RPMI7951 (cell line): ENCODE measurements around the gene F8A3. TPM values are rescaled to one million over a fixed set of nuclear protein-coding genes. Genes with fewer than 3 reads are reported as not detected.
"Not testable (repeated sequence)": the region's sequence is repeated elsewhere in the genome, so short reads cannot be mapped to it uniquely, and the experiment has no call there.

Experiments
- DNase-seq: peaks from one replicate; pipeline ENCODE4 v3.0.0-alpha.2; 2012; ENCODE audit warnings: low read depth
- total RNA-seq: library from RNA; depleted of rRNA; stranded (reverse); fragments of >200 nt; shearing (Covaris generic); gene quantifications from 2 replicates; pipeline ENCODE4 v1.2.3, GENCODE V29; 2014; rRNA removed

F8A3 gene
- total RNA-seq = 1.1 and 1.5 TPM in 2 replicates

DNA sequence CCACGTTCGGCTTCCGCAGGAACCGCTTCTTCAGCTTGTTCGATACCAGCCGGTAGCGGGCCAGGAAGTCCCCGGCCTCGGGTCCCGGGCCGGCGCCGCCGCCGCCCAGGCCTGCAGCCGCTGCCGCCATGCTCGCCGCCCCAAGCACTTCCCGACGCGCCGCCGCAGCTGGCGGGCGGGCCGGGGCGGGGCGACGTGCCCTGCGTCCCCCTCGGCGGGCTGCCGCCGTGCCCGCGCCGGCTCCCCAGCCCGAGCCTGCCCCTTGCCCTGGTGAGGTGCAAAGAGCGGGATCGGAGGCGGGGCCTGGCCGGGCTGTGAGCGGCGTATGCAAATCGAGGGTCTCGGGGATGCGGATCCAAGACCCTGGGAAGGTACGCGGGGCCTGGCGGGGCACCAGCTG lies at the start of gene F8A3:
TSS of gene F8A3 (minus strand) at position 150 of the 400 bp plus-strand sequence. CDS start at position 130, 20 bp downstream.
- DNase-seq = not testable (repeated sequence)

DNA sequence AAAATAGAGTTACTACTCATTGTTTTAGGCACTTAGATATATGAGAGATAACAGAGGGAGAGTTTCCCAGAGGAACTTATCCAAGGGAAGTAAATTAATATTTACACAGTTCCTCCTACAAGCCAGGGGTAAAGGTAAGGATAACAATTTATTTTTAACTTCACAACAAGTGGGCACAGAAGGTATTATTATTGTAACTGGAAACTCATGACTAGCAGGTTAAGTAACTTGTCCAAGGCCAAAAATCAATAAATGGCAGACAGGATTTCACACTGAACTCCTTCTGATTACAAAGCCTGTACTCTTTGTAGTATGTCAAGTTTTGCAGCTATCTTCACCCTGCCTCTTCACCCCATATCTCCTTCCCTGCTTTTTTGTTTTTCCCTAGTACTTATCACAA lies 46.9 kb upstream of the F8A3 start:
- no peak for DNase-seq

DNA sequence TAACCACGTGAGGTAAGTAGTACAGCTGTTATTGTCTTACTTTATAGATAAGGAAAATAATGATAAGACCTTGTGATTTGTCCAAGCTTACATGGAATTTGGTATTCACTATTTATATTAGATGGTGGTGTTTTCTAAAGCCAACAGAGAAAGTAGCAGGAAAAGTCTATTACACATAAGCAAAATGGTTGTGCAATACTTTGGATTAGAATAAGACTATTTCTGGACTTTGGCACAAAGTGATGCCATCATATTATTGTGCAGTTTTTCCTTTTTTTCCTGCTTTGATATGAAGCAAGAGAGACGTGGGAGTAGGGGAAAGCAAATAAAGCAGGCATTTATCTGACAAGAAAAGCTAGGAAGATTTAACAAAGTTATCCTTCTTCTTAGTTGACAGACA lies 36.7 kb upstream of the F8A3 start:
- DNase-seq = not testable (repeated sequence)

DNA sequence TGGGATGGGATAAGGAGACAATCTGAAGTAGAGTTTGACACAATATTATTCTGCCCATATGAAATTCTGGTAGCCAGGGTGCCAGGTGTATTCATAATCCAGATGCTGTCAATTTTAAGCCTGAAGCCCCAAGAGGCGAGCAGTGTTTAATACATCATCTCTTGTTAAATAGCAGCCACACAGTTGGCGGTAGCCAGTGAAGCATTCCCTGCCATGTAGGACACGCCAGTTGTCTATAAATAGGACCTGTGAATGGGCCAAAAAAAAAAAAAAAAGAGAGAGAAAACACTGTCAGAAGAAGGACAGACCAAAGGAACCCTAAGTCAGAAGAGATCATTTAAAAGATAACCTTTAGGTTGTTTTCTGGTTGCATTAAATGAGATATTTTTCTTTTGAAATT lies 33.0 kb upstream of the F8A3 start:
- not testable (repeated sequence) for DNase-seq

DNA sequence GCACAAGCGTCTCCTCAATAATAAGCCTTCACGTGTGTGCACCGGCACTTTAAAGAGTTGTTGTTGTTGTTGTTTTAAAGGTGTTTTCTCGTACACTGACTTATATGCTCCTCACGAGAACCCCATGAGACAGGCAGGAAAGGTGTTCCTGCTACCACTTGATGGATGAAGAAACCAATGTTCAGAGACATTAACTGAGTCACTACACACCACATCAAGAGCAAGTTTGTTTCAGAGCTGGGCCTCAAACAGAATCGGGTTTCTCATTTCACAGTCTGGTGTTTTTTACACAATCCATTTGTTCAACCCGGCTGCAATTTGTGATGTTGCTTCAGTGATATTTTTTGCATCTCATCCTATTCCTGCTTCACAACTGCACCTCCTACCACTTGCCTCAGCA lies 18.7 kb upstream of the F8A3 start:
- DNase-seq = not testable (repeated sequence)

DNA sequence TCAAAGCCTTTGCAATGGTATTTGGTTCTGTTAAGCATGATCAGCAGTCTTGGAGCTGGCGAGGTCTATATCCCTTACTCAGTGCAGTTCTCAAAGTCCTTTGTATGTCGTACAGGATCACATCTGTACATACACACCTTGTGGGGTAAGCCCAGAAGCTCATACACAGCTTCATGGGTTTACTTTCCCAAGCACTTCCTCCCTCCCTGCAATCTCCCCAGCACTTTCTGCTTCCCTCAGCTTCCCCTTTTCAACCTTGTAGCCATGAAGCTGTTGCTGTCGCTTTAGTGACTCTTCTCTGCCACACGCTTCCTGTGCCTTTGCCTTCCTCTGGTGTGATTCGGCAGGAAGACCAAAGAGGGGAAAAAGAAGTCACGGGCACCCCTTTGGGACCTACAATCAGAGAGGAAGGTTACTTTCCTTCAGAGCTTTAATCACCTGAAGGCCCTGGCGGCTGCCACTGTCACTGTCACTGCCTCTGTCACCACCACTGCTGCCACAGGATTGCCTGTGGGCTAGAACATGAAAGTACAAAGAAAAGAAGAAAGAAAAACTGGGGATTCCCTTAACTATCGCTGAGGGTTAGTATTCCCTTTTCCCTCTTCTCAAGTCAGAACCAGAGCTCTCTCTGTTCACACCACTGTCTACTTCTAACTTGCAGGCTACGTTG lies 8.0 kb upstream of the F8A3 start:
- not testable (repeated sequence) for DNase-seq

DNA sequence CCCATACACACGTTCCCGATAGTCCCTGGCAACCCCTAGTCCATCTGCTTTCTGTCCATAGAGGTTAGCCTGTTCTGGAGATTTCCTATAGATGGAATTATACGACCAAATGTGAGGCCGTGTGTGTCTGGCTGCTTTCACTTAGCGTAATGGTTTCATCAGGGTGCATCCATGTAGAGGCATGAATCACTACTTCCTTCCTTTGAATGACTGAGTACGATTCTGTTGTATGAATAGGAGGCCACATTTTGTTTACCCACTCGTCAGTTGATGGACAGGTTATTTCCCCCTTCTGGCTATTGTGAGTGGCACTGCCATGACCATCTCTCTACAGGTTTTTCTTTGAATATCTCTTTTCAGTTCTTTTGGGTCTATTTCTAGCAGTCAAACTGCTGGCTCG lies 2.1 kb upstream of the F8A3 start:
- DNase-seq = not testable (repeated sequence)

DNA sequence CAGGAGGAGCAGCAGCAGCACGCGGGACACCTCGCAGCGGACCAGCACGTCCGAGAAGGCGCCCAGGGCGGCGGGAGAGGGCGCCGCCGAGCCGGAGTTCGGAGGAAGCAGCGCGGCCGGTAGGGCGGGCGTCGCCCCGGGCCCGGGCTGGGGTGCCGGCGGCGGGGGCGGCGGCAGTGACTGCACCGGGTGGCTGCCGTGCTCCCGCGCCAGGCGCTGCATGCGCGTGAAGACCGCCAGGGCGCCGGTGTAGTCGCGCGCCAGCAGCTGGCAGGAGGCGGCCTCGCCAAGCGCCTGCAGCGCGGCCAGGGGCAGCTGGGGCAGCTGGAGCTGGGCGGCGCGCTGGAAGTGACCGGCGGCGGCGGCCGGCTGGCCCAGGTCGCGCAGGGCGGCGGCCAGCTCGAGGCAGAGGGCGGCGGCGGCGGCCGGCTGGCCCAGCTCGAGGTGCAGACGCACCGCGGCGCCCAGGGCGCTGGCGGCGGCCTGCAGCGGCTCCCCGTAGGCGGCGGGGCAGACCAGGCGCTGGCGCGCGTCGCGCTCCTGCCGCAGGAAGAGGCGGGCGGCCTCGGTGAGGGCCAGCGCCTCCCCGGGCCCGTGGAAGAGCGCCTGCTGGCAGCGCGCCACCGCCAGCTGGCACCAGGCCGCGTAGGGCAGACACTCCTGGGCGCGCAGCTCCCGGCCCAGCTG lies 516 bp downstream of the F8A3 start:
- not testable (repeated sequence) for DNase-seq

DNA sequence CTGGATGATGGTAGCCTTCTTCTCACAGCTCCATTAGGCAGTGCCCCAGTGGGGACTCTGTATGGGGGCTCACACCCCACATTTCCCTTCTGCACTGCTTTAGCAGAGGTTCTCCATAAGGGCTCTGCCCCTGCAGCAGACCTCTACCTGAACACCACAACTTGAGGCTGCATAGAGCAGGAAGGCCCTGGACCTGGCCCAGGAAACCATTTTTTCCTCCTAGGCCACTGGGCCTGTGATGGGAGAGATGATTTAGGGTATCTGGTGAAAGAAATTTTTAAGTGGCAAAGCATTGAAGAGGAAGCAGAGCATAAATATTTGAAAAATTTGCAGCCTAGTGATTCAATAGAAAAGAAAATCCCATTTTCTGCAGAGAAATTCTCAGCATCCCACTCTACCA lies 17.3 kb downstream of the F8A3 start:
- DNase-seq = no peak

DNA sequence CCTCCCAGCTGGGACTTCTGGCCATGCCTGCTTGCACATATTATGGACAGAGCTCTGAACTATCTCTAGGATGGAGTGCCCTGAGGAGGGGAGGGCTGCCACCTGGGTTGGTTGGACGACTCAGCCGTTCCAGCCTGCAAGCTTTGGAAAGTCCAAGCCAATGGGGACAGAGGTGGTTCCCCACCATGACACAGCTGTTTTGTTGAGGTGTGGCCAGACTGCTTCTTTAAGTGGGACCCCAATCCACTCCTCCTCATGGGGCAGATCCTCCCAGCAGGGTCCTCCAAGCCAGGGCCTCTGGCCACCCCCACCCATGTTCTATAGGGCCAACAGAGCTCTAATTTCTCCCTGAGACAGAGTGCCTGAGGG lies 22.7 kb downstream of the F8A3 start:
- DNase-seq = peak; percentile 8

DNA sequence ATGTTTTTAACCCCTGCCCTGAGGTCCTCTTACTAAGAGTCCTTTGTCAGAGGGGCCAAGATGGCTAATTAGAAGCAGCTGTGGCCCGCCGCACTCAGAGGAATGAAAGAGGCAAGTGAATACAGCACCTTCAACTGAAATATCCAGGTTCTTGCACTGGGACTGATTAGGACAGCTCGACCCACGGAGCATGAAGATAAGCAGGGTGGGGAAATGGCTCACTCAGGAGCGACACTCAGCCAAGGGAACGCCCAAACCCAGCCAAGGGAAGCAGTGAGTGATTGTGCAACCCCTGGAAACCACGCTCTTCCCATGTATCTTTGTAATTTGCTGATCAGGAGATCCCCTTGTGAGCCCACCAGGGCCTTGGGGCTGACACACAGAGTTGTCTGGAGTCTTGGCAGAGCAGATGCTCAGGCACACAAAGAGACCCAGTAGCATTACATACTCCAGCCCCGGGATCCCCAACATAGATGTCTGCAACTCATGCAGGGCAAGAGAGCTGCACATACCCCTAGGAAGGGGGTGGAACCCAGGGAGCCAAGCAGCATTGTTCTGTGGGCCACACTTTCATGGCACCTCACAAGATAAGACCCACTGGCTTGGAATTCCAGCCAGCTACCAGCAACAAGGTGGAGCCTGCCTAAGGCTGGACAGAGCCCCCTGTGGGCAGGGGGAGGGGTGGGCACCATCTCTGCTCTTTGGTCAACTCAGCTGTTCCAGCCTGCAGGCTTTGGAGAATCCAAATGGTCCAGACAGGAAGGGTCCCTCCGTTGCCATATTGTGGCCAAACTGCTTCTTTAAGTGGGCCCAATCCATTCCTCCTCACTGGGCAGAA lies 23.3 kb downstream of the F8A3 start:
- peak; percentile 73 for DNase-seq

DNA sequence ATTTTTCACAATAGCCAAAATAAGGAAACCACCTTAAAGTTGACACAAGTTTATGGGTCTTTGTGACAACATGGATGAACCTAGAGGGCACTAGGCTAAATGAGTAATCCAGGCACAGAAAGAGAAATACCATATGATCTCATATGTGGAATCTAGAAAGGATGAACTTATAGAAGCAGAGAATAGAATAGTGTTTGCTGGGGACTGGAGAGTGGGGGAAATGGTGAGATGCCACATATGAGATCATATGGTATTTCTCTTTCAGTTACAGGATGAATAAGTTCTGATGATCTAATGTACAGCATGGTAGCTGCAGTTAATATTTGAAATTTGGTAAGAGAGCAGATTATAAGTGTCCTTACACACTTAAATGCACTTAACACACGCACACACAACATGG lies 40.7 kb downstream of the F8A3 start:
- DNase-seq = no peak

Other genes starting within 250 kb of the F8A3 start
- gene VBP1, start 242.2 kb downstream of the F8A3 start, total RNA-seq = 106 and 112 TPM in 2 replicates
- 0.10 and 0.48 TPM in 2 replicates for gene RAB39B, start 194.1 kb downstream of the F8A3 start, total RNA-seq
- 11.5 and 14.6 TPM in 2 replicates for gene CLIC2, start 124.0 kb downstream of the F8A3 start, total RNA-seq
- gene F8A2, start 76.5 kb downstream of the F8A3 start, total RNA-seq = not detected in 2 replicates
- gene SPRY3, start 154.0 kb upstream of the F8A3 start, total RNA-seq = 0.68 and 0.72 TPM in 2 replicates
- 11.3 and 17.2 TPM in 2 replicates for gene TMLHE, start 154.3 kb upstream of the F8A3 start, total RNA-seq